ENCODE results near the gene OXCT1.
"Not testable (repeated sequence)": the region's sequence is repeated elsewhere in the genome, so short reads cannot be mapped to it uniquely, and the experiment has no call there.

Gene OXCT1

GRCh38 chr5:41852293-41852692, 17.9 kb downstream of the OXCT1 start:
- H3K4me3 ChIP-seq (ENCODE audit: severe bottlenecking), result no peak overlapping the region
- TF ChIP-seq CTCF (IDR thresholded peaks at IDR 0.05; ENCODE audit: poor library complexity, severe bottlenecking), result no peak
- no peak for DNase-seq (ENCODE audit: low spot score)
- H3K27ac ChIP-seq (ENCODE audit: poor library complexity, severe bottlenecking), result no peak overlapping the region
- H3K9me3 ChIP-seq (ENCODE audit: severe bottlenecking), result no peaks in the 10 kb centered on the region
- peaks cover 85% of the 10 kb centered on the region for H3K36me3 ChIP-seq (ENCODE audit: low read depth)
- no peaks in the 10 kb centered on the region for H3K27me3 ChIP-seq (ENCODE audit: insufficient read depth, poor library complexity, severe bottlenecking)
- no peaks in the 10 kb centered on the region for H3K4me1 ChIP-seq (ENCODE audit: insufficient read depth, poor library complexity, severe bottlenecking)
- ATAC-seq (ENCODE audit: low read depth), result no peak

- H3K4me3 ChIP-seq (ENCODE audit: severe bottlenecking), result no peak overlapping the region
- no peak for TF ChIP-seq CTCF (IDR thresholded peaks at IDR 0.05; ENCODE audit: poor library complexity, severe bottlenecking)
- H3K9me3 ChIP-seq (ENCODE audit: severe bottlenecking), result no peaks in the 10 kb centered on the region
- H3K4me1 ChIP-seq (ENCODE audit: insufficient read depth, poor library complexity, severe bottlenecking), result no peaks in the 10 kb centered on the region
- DNase-seq (ENCODE audit: low spot score) (no peak), ATAC-seq (ENCODE audit: low read depth) (no peak)
- H3K27ac ChIP-seq (ENCODE audit: poor library complexity, severe bottlenecking), result no peak overlapping the region
- no peaks in the 10 kb centered on the region for H3K27me3 ChIP-seq (ENCODE audit: insufficient read depth, poor library complexity, severe bottlenecking)
- peaks cover 91% of the 10 kb centered on the region for H3K36me3 ChIP-seq (ENCODE audit: low read depth)
Observed at GRCh38 chr5:41851116-41851515, 19.1 kb downstream of the OXCT1 start.

GRCh38 chr5:41848983-41849382, 21.2 kb downstream of the OXCT1 start:
- DNase-seq (ENCODE audit: low spot score), result no peak
- TF ChIP-seq CTCF (IDR thresholded peaks at IDR 0.05; ENCODE audit: poor library complexity, severe bottlenecking), result no peak
- Histone ChIP-seq H3K27me3 (ENCODE audit: insufficient read depth, poor library complexity, severe bottlenecking) (no peaks in the 10 kb centered on the region), H3K27ac (ENCODE audit: poor library complexity, severe bottlenecking) (no peak overlapping the region), H3K4me3 (ENCODE audit: severe bottlenecking) (no peak overlapping the region), H3K9me3 (ENCODE audit: severe bottlenecking) (no peaks in the 10 kb centered on the region), H3K36me3 (ENCODE audit: low read depth) (peaks cover 76% of the 10 kb centered on the region), H3K4me1 (ENCODE audit: insufficient read depth, poor library complexity, severe bottlenecking) (no peaks in the 10 kb centered on the region)
- ATAC-seq (ENCODE audit: low read depth), result no peak

- H3K27me3 ChIP-seq (ENCODE audit: insufficient read depth, poor library complexity, severe bottlenecking); H3K9me3 ChIP-seq (ENCODE audit: severe bottlenecking); ATAC-seq (ENCODE audit: low read depth); H3K4me1 ChIP-seq (ENCODE audit: insufficient read depth, poor library complexity, severe bottlenecking); H3K27ac ChIP-seq (ENCODE audit: poor library complexity, severe bottlenecking); DNase-seq (ENCODE audit: low spot score); H3K4me3 ChIP-seq (ENCODE audit: severe bottlenecking): not testable (repeated sequence)
- H3K36me3 ChIP-seq (ENCODE audit: low read depth), result peaks cover 71% of the 10 kb centered on the region
Observed at GRCh38 chr5:41845751-41846150, 24.5 kb downstream of the OXCT1 start.

GRCh38 chr5:41844502-41844901, 25.7 kb downstream of the OXCT1 start:
- Histone ChIP-seq H3K9me3 (ENCODE audit: severe bottlenecking) (no peaks in the 10 kb centered on the region), H3K27ac (ENCODE audit: poor library complexity, severe bottlenecking) (no peak overlapping the region), H3K36me3 (ENCODE audit: low read depth) (peaks cover 67% of the 10 kb centered on the region), H3K27me3 (ENCODE audit: insufficient read depth, poor library complexity, severe bottlenecking) (no peaks in the 10 kb centered on the region), H3K4me3 (ENCODE audit: severe bottlenecking) (no peak overlapping the region), H3K4me1 (ENCODE audit: insufficient read depth, poor library complexity, severe bottlenecking) (no peaks in the 10 kb centered on the region)
- ATAC-seq (ENCODE audit: low read depth), result no peak
- no peak for TF ChIP-seq CTCF (IDR thresholded peaks at IDR 0.05; ENCODE audit: poor library complexity, severe bottlenecking)
- no peak for DNase-seq (ENCODE audit: low spot score)

Data from RWPE2 (cell line).